Choroid plexus epithelial cell (primary cell): ENCODE results near the gene BAD.

Experiments used
- DNase-seq: peaks from one replicate; pipeline ENCODE4 v3.0.0-alpha.2; 2010; ENCODE audit warnings: low read depth
- H3K4me3 ChIP-seq: 2 replicates; pipeline ENCODE4 v1.5.1; 2011; ENCODE audit warnings: low read depth, mild to moderate bottlenecking, control low read depth, low read length, moderate library complexity
- CTCF ChIP-seq: conservative IDR thresholded peaks from 2 replicates; pipeline ENCODE4 v1.5.1; 2011; ENCODE audit warnings: low read depth, mild to moderate bottlenecking, control low read depth, inconsistent platforms, low read length, moderate library complexity

Gene BAD

DNA sequence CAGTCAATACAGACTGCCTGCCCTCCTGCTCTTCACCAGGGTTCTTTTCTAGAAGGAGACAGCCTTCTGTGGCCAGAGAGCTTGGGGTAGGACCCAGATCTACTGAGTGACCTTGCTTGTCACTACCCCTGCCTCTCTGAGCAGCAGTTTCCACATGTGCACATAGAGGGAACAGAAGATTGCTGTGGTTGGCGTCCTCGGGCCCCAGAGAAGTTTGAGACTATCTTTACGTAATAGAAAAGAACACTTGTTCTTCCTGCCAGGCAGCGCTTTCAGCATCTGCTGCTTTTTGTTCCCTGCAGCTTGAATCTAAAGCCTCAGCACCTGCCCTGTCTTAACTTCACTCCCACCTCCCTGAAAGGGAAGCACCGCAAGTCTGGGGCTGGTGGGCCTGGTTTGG lies 45.5 kb downstream of the BAD start:
- DNase-seq: no peak
- TF ChIP-seq CTCF: no peak
- H3K4me3 ChIP-seq: no peak overlapping the region

DNA sequence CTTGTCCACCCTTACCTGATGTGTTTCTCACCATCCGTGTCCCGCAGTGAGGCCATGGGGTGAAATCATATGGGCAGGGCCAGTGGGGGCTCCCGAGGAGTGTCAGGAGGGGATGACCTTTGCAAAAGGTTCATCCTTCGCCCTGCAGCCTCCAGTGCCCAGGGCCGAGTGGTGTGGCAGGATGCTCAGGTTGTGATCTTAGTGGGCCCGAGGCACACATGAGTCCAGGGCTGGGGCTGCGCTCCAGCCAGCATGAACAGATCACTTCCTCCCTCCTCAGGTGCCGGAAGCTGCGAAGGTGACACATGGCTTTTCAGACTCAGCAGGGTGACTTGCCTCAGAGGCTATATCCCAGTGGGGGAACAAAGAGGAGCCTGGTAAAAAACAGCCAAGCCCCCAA lies 46.4 kb downstream of the BAD start:
- DNase-seq: no peak
- no peak overlapping the region for H3K4me3 ChIP-seq
- TF ChIP-seq CTCF: no peak

GRCh38 chr11:64237484-64237951 lies 46.9 kb downstream of the BAD start:
- no peak for DNase-seq
- no peak overlapping the region for H3K4me3 ChIP-seq
- TF ChIP-seq CTCF: no peak

- DNase-seq: no peak
- no peak for TF ChIP-seq CTCF
- peak overlapping the region; percentile 67 for H3K4me3 ChIP-seq
These were observed 48.9 kb downstream of the BAD start for GRCh38 chr11:64235437-64236161.

GRCh38 chr11:64234647-64235379 lies 49.7 kb downstream of the BAD start:
- TF ChIP-seq CTCF: no peak
- H3K4me3 ChIP-seq: peak overlapping the region; percentile 67
- DNase-seq: no peak

GRCh38 chr11:64233913-64234586 lies 50.4 kb downstream of the BAD start, which contains the start of gene VEGFB:
VEGFB (plus strand) TSS chr11:64234584; CDS start chr11:64234834, 250 bp downstream.
- H3K4me3 ChIP-seq: peak within 1 kb of the TSS; percentile 67
- TF ChIP-seq CTCF: no peak
- no peak for DNase-seq
